Measurements from ENCODE around the gene HEPHL1. TPM values are rescaled to one million over a fixed set of nuclear protein-coding genes. Genes with fewer than 3 reads are reported as not detected.

Gene HEPHL1
- total RNA-seq, 3 donors from 2014 or later, result not detected

- H3K27me3 Mint-ChIP-seq (ENCODE audit: low read depth), result peaks cover 7% of the 10 kb centered on the region
- no peak overlapping the region for H3K4me3 Mint-ChIP-seq
- no peaks in the 10 kb centered on the region for H3K36me3 Mint-ChIP-seq (ENCODE audit: insufficient read depth)
- DNase-seq (no peak), ATAC-seq (no peak)
- H3K4me1 Mint-ChIP-seq (ENCODE audit: low read depth), result no peaks in the 10 kb centered on the region
- H3K9me3 Mint-ChIP-seq, result peaks cover 13% of the 10 kb centered on the region
Observed at GRCh38 chr11:94032066-94032465, 10.9 kb downstream of the HEPHL1 start.

DNA sequence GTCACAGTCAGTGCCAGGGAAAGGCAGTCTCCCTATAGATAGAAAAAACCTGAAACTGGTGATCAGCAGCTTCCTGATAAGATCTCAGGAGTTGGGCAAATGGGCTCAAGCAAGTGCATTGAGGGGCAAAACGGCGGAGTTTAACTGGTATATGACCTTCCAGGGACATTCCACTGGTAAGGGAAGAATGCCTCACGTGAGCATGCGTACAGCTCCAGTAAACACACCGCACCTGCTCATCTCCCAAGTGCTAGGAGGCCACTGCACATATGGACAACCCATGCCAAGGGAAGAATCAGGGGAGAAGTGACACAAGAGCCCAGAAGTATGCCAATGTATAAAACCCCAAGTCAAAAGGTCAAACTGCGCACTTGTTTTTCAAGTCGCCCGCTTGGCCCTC, 11.6 kb downstream of the HEPHL1 start:
- DNase-seq (no peak), ATAC-seq (no peak)
- H3K36me3 Mint-ChIP-seq (ENCODE audit: insufficient read depth), result no peaks in the 10 kb centered on the region
- no peaks in the 10 kb centered on the region for H3K4me1 Mint-ChIP-seq (ENCODE audit: low read depth)
- H3K4me3 Mint-ChIP-seq, result no peak overlapping the region
- H3K9me3 Mint-ChIP-seq, result peaks cover 9% of the 10 kb centered on the region
- peaks cover 7% of the 10 kb centered on the region for H3K27me3 Mint-ChIP-seq (ENCODE audit: low read depth)

GRCh38 chr11:94034207-94034606, 13.1 kb downstream of the HEPHL1 start:
- DNase-seq, result no peak
- H3K36me3 Mint-ChIP-seq (ENCODE audit: insufficient read depth), result no peaks in the 10 kb centered on the region

GRCh38 chr11:94036096-94036495, 14.9 kb downstream of the HEPHL1 start:
- Mint-ChIP-seq H3K4me1 (ENCODE audit: low read depth) (no peaks in the 10 kb centered on the region), H3K27me3 (ENCODE audit: low read depth) (peaks cover 7% of the 10 kb centered on the region), H3K4me3 (no peak overlapping the region), H3K36me3 (ENCODE audit: insufficient read depth) (no peaks in the 10 kb centered on the region), H3K9me3 (peaks cover 9% of the 10 kb centered on the region)
- ATAC-seq, result no peak
- DNase-seq, result no peak

More at GRCh38 chr11:94034207-94034606, 13.1 kb downstream of the HEPHL1 start:
- no peak overlapping the region for H3K4me3 Mint-ChIP-seq
- H3K4me1 Mint-ChIP-seq (ENCODE audit: low read depth), result no peaks in the 10 kb centered on the region
- no peak for ATAC-seq
- H3K27me3 Mint-ChIP-seq (ENCODE audit: low read depth), result peaks cover 7% of the 10 kb centered on the region
- peaks cover 9% of the 10 kb centered on the region for H3K9me3 Mint-ChIP-seq

DNA sequence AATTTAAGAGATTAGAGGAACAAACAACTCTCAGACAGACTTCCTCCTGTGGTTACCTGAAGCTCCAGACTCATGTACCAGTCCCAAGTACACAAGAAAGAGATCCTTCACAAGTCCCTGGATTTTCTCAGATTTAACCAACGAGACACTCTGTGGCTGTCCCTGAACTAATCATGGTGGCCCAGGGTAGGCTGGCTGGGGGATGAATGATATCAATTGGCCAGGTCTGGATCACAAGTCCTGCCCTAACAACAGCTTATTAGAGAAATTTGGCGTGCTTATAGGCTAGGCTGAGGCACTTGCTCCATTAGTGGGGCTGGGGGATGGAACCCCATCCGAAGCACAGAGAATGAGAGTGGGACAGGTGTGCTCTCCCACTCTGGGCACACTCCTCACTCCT, 22.1 kb downstream of the HEPHL1 start:
- Mint-ChIP-seq H3K9me3 (no peaks in the 10 kb centered on the region), H3K36me3 (ENCODE audit: insufficient read depth) (no peaks in the 10 kb centered on the region), H3K4me3 (no peak overlapping the region), H3K4me1 (ENCODE audit: low read depth) (no peaks in the 10 kb centered on the region), H3K27me3 (ENCODE audit: low read depth) (peaks cover 3% of the 10 kb centered on the region)
- no peak for DNase-seq
- no peak for ATAC-seq

GRCh38 chr11:94046796-94047195, 25.6 kb downstream of the HEPHL1 start:
- H3K4me1 Mint-ChIP-seq (ENCODE audit: low read depth), result no peaks in the 10 kb centered on the region
- no peaks in the 10 kb centered on the region for H3K36me3 Mint-ChIP-seq (ENCODE audit: insufficient read depth)
- H3K9me3 Mint-ChIP-seq, result no peaks in the 10 kb centered on the region
- ATAC-seq (no peak), DNase-seq (no peak)
- H3K27me3 Mint-ChIP-seq (ENCODE audit: low read depth), result peaks cover 3% of the 10 kb centered on the region
- H3K4me3 Mint-ChIP-seq, result no peak overlapping the region

DNA sequence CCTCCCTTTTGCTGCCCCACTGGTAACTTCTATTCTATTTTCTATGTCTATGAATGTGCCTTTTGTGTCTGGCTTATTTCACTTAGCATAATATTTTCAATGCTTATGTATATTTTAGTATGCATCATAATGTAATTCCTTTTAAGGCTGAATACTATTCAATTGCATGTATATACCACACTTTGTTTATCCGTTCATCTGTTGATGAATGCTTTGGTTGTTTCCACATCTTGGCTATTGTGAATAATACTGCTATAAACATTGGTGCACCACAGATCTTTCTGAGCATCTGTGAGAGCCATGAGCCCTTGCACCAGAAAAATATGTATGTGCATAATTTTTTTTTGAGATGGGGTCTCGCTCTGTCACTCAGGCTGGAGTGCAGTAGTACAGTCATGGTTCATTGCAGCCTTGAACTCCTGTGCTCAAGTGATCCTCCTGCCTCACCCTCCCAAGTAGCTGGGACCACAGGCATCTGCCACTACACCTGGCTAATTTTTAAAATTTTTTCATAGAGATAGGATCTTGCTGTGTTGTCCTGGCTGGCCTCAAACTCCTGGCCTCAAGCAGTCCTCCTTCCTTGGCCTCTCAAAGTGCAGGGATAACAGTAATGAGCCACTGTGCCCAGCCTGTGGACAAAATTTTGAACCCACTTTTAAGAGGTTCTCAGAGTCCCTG, 27.0 kb downstream of the HEPHL1 start:
- ATAC-seq, result no peak
- no peak for DNase-seq
- H3K9me3 Mint-ChIP-seq, result no peaks in the 10 kb centered on the region
- no peaks in the 10 kb centered on the region for H3K4me1 Mint-ChIP-seq (ENCODE audit: low read depth)
- peaks cover 3% of the 10 kb centered on the region for H3K27me3 Mint-ChIP-seq (ENCODE audit: low read depth)
- no peaks in the 10 kb centered on the region for H3K36me3 Mint-ChIP-seq (ENCODE audit: insufficient read depth)
- H3K4me3 Mint-ChIP-seq, result no peak overlapping the region

DNA sequence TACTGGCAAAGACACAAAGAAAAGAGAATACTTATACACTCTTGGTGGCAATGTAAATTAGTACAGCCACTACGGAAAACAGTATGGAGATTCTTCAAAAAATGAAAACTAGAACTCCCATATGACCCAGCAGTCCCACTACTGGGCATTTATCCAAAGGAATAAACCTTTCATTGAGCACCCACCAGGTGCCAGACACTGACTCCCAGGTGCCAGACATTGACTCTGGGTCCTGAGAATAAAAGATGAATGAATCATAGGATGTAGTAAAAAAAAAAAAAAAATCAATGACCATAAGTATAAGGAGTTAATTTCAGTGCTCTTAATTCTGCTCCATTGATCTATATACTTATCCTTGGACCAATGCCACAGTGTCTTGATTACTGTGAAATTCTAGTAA, 28.2 kb downstream of the HEPHL1 start:
- peaks cover 3% of the 10 kb centered on the region for H3K27me3 Mint-ChIP-seq (ENCODE audit: low read depth)
- no peaks in the 10 kb centered on the region for H3K9me3 Mint-ChIP-seq
- no peaks in the 10 kb centered on the region for H3K4me1 Mint-ChIP-seq (ENCODE audit: low read depth)
- ATAC-seq (no peak), DNase-seq (no peak)
- no peak overlapping the region for H3K4me3 Mint-ChIP-seq
- H3K36me3 Mint-ChIP-seq (ENCODE audit: insufficient read depth), result no peaks in the 10 kb centered on the region

DNA sequence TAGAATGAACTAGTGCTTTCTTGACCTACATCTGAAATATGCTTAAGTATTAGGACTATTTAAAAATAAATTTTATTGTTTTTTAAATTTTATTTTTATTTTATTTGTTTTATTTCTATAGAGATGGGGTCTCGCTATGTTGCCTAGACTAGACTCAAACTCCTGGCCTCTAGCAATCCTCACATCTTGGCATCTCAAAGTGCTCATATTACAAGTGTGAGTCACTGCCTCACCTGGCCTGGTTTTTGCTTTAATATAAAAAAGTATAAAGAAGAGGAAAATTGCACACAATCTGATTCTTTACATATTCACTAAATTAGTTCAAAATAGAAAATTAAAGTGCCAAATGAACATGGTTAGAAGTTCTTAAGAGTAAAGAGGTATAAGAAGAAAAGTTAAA, 37.5 kb downstream of the HEPHL1 start:
- no peak for DNase-seq
- no peaks in the 10 kb centered on the region for H3K4me1 Mint-ChIP-seq (ENCODE audit: low read depth)
- H3K9me3 Mint-ChIP-seq, result no peaks in the 10 kb centered on the region
- no peak for ATAC-seq
- no peaks in the 10 kb centered on the region for H3K36me3 Mint-ChIP-seq (ENCODE audit: insufficient read depth)
- peaks cover 7% of the 10 kb centered on the region for H3K27me3 Mint-ChIP-seq (ENCODE audit: low read depth)
- H3K4me3 Mint-ChIP-seq, result no peak overlapping the region

GRCh38 chr11:94059065-94059464, 37.9 kb downstream of the HEPHL1 start:
- Mint-ChIP-seq H3K36me3 (ENCODE audit: insufficient read depth) (no peaks in the 10 kb centered on the region), H3K4me1 (ENCODE audit: low read depth) (no peaks in the 10 kb centered on the region), H3K9me3 (no peaks in the 10 kb centered on the region), H3K27me3 (ENCODE audit: low read depth) (peaks cover 7% of the 10 kb centered on the region), H3K4me3 (no peak overlapping the region)
- no peak for ATAC-seq
- no peak for DNase-seq

- Mint-ChIP-seq H3K27me3 (ENCODE audit: low read depth) (peaks cover 9% of the 10 kb centered on the region), H3K36me3 (ENCODE audit: insufficient read depth) (no peaks in the 10 kb centered on the region), H3K4me3 (no peak overlapping the region), H3K9me3 (no peaks in the 10 kb centered on the region), H3K4me1 (ENCODE audit: low read depth) (no peaks in the 10 kb centered on the region)
- ATAC-seq, result no peak
- no peak for DNase-seq
Observed at GRCh38 chr11:94060401-94060800, 39.2 kb downstream of the HEPHL1 start.

- DNase-seq (no peak), ATAC-seq (no peak)
- Mint-ChIP-seq H3K4me3 (no peak overlapping the region), H3K27me3 (ENCODE audit: low read depth) (peaks cover 9% of the 10 kb centered on the region), H3K36me3 (ENCODE audit: insufficient read depth) (no peaks in the 10 kb centered on the region), H3K4me1 (ENCODE audit: low read depth) (no peaks in the 10 kb centered on the region), H3K9me3 (no peaks in the 10 kb centered on the region)
Observed at GRCh38 chr11:94062360-94062759, 41.2 kb downstream of the HEPHL1 start.

DNA sequence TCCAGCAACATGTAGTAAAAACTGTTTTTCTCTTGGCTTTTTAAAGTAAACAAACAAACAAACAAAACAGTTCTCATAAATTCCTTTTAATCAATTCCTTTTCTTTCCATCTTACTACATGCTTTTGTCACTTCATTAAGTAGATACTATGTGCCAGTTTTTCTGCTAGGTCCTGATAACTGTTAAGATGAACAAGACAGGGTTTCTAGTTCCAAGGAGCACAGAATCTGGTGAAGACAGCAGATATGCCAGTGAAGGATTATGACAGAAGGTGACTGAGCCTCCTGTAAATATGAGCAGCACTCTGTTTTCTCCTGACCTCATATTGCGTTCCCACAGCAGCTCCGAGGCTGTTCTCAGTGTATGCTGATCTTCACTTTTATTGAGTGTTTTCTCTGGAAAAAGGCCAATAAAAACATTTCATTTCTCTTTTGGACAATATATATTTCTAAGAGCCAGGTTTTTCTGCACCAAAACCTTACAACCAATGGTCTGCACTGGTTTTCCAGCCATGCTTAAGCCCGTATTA, 45.8 kb downstream of the HEPHL1 start:
- ATAC-seq (no peak), DNase-seq (no peak)
- Mint-ChIP-seq H3K9me3 (no peaks in the 10 kb centered on the region), H3K27me3 (ENCODE audit: low read depth) (peaks cover 4% of the 10 kb centered on the region), H3K4me3 (no peak overlapping the region), H3K36me3 (ENCODE audit: insufficient read depth) (no peaks in the 10 kb centered on the region), H3K4me1 (ENCODE audit: low read depth) (no peaks in the 10 kb centered on the region)

- Mint-ChIP-seq H3K9me3 (no peaks in the 10 kb centered on the region), H3K27me3 (ENCODE audit: low read depth) (peaks cover 2% of the 10 kb centered on the region), H3K36me3 (ENCODE audit: insufficient read depth) (no peaks in the 10 kb centered on the region), H3K4me1 (ENCODE audit: low read depth) (no peaks in the 10 kb centered on the region), H3K4me3 (no peak overlapping the region)
- DNase-seq (no peak), ATAC-seq (no peak)
Observed at GRCh38 chr11:94068764-94069163, 47.6 kb downstream of the HEPHL1 start.

- H3K27me3 Mint-ChIP-seq (ENCODE audit: low read depth), result no peaks in the 10 kb centered on the region
- H3K9me3 Mint-ChIP-seq, result no peaks in the 10 kb centered on the region
- no peaks in the 10 kb centered on the region for H3K36me3 Mint-ChIP-seq (ENCODE audit: insufficient read depth)
- H3K4me1 Mint-ChIP-seq (ENCODE audit: low read depth), result no peaks in the 10 kb centered on the region
- ATAC-seq (no peak), DNase-seq (no peak)
- H3K4me3 Mint-ChIP-seq, result no peak overlapping the region
Observed at GRCh38 chr11:94077552-94078293, 56.6 kb downstream of the HEPHL1 start.

Data from activated T-cell treated with anti-CD3 and anti-CD28 coated beads, Interleukin-2, amount 50 U/mL, for 4 hours (primary cell).